DND-41 (cell line): ENCODE measurements around the gene CYP3A7.

ENCODE experiments used
- CTCF ChIP-seq: IDR thresholded peaks from 2 replicates; pipeline ENCODE4 v1.5.1; 2012; ENCODE audit warnings: borderline replicate concordance, low read length, moderate library complexity, mild to moderate bottlenecking; ENCODE audit not compliant: poor library complexity, severe bottlenecking; ENCODE audit errors: extremely low read depth
- EZH2 ChIP-seq: IDR thresholded peaks from 3 replicates; pipeline ENCODE4 v1.6.1; 2012; ENCODE audit warnings: borderline replicate concordance, low read depth, mild to moderate bottlenecking, moderate library complexity, low read length, inconsistent platforms; ENCODE audit not compliant: severe bottlenecking

GRCh38 chr7:99679400-99680191 is 55.4 kb downstream of the CYP3A7 start, which contains the start of gene CYP3A5:
- TF ChIP-seq CTCF (no peak), EZH2 (no peak)
